ENCODE measurements around the gene C20orf141.

Gene C20orf141

GRCh38 chr20:2834401-2835110, 19.8 kb downstream of the C20orf141 start:
- Histone ChIP-seq H3K27ac (no peak overlapping the region), H3K4me3 (no peak overlapping the region)
- DNase-seq (ENCODE audit: low spot score): no peak
- TF ChIP-seq CTCF (IDR thresholded peaks at IDR 0.05): no peak

GRCh38 chr20:2835331-2835796, 20.6 kb downstream of the C20orf141 start:
- DNase-seq (ENCODE audit: low spot score): no peak
- H3K27ac ChIP-seq: no peak overlapping the region
- no peak for TF ChIP-seq CTCF (IDR thresholded peaks at IDR 0.05)
- H3K4me3 ChIP-seq: no peak overlapping the region

GRCh38 chr20:2836035-2836434, 21.2 kb downstream of the C20orf141 start:
- DNase-seq (ENCODE audit: low spot score): no peak
- Histone ChIP-seq H3K4me3 (no peak overlapping the region), H3K27ac (no peak overlapping the region)
- TF ChIP-seq CTCF (IDR thresholded peaks at IDR 0.05): no peak

GRCh38 chr20:2837221-2837960, 22.6 kb downstream of the C20orf141 start:
- Histone ChIP-seq H3K27ac (no peak overlapping the region), H3K4me3 (no peak overlapping the region)
- TF ChIP-seq CTCF (IDR thresholded peaks at IDR 0.05): no peak
- DNase-seq (ENCODE audit: low spot score): peak; percentile 54

- DNase-seq (ENCODE audit: low spot score): peak; percentile 66
- Histone ChIP-seq H3K27ac (no peak overlapping the region), H3K4me3 (no peak overlapping the region)
- no peak for TF ChIP-seq CTCF (IDR thresholded peaks at IDR 0.05)
Measured at GRCh38 chr20:2838170-2838797, 23.5 kb downstream of the C20orf141 start.

GRCh38 chr20:2838847-2839671, 24.3 kb downstream of the C20orf141 start:
- no peak overlapping the region for H3K27ac ChIP-seq
- TF ChIP-seq CTCF (IDR thresholded peaks at IDR 0.05): no peak
- peak; percentile 65 for DNase-seq (ENCODE audit: low spot score)
- peak overlapping the region; percentile 84 for H3K4me3 ChIP-seq
